Liver (tissue), 3 donors: ENCODE data around the gene NRDC.

Experiments used
- CTCF ChIP-seq: fragments of 150-350 bp; IDR thresholded peaks from 2 replicates; pipeline ENCODE4 v1.5.1; 2017; ENCODE audit warnings: improper control_type of control experiment, low read depth, low read length; ENCODE audit not compliant: missing input control
- EGR1 ChIP-seq, 2 donors: IDR thresholded peaks; 2 replicates each; pipeline ENCODE4 v1.6.1; 2016 to 2018; ENCODE audit warnings: antibody characterized with exemption in 2 of 2, low read depth in 2 of 2
- RAD21 ChIP-seq, 2 donors: IDR thresholded peaks; 2 replicates each; pipeline ENCODE4 v1.6.1; 2016; ENCODE audit warnings: antibody characterized with exemption in 2 of 2, mild to moderate bottlenecking in 2 of 2
- SP1 ChIP-seq: IDR thresholded peaks from 2 replicates; pipeline ENCODE4 v1.6.1; 2018; ENCODE audit warnings: antibody characterized with exemption, mild to moderate bottlenecking
- TAF1 ChIP-seq: conservative IDR thresholded peaks from 2 replicates; pipeline ENCODE4 v1.6.1; 2016; ENCODE audit warnings: antibody characterized with exemption, mild to moderate bottlenecking
- donor health status: healthy.
- donor health status: healthy.

- TF ChIP-seq CTCF (no peak), TAF1 (no peak), EGR1 (IDR thresholded peaks at IDR 0.05; ENCODE audit: low read depth in 2 of 2) (no peak), RAD21 (IDR thresholded peaks at IDR 0.05) (no peak), SP1 (no peak)
Observed at GRCh38 chr1:51750729-51751128, 127.8 kb downstream of the NRDC start.
